NB4 (cell line): Measurements from ENCODE around the gene CCSER1.

Experiments used
- CTCF ChIP-seq: IDR thresholded peaks from one replicate; pipeline ENCODE4 v1.5.1; 2012; ENCODE audit warnings: low read depth, low read length
- MYC ChIP-seq: IDR thresholded peaks from 2 replicates; pipeline ENCODE4 v1.6.1; 2011; ENCODE audit warnings: low read depth, low read length
- POLR2A ChIP-seq: IDR thresholded peaks from 2 replicates; pipeline ENCODE4 v1.6.1; 2011; ENCODE audit warnings: mild to moderate bottlenecking; ENCODE audit not compliant: insufficient read length; ENCODE audit errors: extremely low read depth
- TF ChIP-seq, protein P1 (sequence below): IDR thresholded peaks from 2 replicates; pipeline ENCODE4 v1.6.1; 2011; ENCODE audit warnings: low read depth, low read length

DNA sequence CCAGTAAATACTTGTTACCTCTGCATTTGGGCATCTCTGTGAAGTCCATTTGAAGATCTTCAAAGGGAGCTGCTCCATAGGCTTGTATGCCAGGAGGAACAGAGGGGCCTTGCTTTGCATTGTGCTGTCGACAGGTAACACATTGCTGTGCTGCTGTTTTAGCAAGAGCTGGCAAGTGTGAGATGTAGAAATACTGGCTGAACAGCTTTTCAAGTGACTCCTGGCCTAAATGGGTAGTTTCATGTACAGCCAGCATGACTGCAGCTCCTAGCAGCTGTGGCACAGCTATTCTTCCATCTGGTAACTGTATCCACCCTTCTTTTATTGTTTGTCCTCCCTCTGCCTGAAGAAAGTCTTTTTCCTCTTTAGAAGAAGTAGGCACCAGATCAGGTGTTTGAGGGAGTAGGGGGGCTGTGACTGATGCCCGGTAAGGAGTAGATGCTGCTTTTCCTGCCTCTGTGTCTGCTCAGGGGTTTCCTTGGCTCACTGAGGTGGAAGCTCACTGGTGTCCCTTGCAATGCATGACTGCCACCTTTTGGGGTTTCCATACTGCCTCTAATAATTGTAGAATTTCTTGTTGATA, 965.3 kb downstream of the CCSER1 start:
- TF ChIP-seq CTCF (no peak), POLR2A (no peak), MYC (no peak)
- TF ChIP-seq, protein P1, sequence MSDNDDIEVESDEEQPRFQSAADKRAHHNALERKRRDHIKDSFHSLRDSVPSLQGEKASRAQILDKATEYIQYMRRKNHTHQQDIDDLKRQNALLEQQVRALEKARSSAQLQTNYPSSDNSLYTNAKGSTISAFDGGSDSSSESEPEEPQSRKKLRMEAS = no peak
